ENCODE results near the gene CRLF1. TPM values are rescaled to one million over a fixed set of nuclear protein-coding genes. Genes with fewer than 3 reads are reported as not detected.
A peak's percentile ranks its signal among the peaks of the same experiment; 100 is the strongest.

CRLF1 gene
- total RNA-seq, 4 donors from 2014 or later: 21.2 to 65.5 (median 47.9) TPM

DNA sequence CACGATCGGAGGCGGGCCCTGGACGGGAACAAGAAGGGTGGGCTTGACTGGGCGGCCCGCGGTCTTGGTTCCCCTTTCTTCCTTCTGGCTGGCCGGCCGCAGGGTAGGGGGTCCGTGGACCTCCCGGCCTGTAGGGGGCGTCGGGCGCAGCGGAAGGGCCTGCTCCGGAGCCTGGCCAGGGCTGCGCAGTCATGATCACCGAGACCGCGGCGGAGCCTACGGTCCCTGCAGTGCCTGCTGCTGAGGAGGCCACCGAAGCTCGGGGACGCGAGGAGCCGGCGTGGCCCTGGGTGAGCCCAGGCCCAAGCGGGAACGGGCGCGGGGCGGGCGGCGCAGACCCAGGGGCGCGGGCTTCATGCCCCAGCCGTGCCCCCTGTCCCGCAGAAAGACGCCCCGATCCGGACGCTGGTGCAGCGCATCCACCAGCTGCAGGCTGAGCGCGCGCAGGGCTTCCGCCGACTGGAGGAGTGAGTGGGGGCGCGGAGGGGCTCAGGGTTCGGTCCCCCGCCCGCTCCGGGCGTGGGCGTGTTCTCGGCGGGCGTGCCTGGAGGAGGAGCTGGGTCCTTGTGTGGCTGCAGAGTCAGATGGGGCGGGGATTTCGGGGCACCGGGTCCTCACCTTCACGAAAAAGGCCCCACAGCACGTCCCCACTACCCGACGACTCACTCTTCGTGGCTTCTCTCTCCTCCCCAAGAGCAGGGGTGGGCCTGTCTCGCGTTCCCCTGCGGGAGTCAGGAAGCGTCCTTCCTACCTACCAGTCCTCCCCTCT lies 17.8 kb downstream of the CRLF1 start, which contains the start of gene REX1BD:
REX1BD (plus strand) TSS at position 188 of the 769 bp plus-strand sequence; CDS start at position 192, 4 bp downstream.
- Histone ChIP-seq H3K27me3 (no peaks in the 10 kb centered on the region), H3K27ac (peak within 1 kb of the TSS; percentile 80), H3K4me3 (peak within 1 kb of the TSS; percentile 87), H3K9me3 (no peaks in the 10 kb centered on the region), H3K36me3 (peaks cover 11% of the 10 kb centered on the region), H3K4me1 (peaks cover 41% of the 10 kb centered on the region)
- peak; percentile 92 to 94 for DNase-seq (ENCODE audit: low spot score in 2 of 2)
- 0% methylated on average over 19 of the region's 72 CpGs for WGBS
- peak in 2 of 3 donors; percentile 16 to 62 for TF ChIP-seq POLR2AphosphoS5 (IDR thresholded peaks at IDR 0.05)
- TF ChIP-seq, protein P1, sequence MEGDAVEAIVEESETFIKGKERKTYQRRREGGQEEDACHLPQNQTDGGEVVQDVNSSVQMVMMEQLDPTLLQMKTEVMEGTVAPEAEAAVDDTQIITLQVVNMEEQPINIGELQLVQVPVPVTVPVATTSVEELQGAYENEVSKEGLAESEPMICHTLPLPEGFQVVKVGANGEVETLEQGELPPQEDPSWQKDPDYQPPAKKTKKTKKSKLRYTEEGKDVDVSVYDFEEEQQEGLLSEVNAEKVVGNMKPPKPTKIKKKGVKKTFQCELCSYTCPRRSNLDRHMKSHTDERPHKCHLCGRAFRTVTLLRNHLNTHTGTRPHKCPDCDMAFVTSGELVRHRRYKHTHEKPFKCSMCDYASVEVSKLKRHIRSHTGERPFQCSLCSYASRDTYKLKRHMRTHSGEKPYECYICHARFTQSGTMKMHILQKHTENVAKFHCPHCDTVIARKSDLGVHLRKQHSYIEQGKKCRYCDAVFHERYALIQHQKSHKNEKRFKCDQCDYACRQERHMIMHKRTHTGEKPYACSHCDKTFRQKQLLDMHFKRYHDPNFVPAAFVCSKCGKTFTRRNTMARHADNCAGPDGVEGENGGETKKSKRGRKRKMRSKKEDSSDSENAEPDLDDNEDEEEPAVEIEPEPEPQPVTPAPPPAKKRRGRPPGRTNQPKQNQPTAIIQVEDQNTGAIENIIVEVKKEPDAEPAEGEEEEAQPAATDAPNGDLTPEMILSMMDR (IDR thresholded peaks at IDR 0.05): peak; percentile 49 to 79
- no peak for TF ChIP-seq POLR2A (IDR thresholded peaks at IDR 0.05)
- no peak for TF ChIP-seq EP300 (IDR thresholded peaks at IDR 0.05)

DNA sequence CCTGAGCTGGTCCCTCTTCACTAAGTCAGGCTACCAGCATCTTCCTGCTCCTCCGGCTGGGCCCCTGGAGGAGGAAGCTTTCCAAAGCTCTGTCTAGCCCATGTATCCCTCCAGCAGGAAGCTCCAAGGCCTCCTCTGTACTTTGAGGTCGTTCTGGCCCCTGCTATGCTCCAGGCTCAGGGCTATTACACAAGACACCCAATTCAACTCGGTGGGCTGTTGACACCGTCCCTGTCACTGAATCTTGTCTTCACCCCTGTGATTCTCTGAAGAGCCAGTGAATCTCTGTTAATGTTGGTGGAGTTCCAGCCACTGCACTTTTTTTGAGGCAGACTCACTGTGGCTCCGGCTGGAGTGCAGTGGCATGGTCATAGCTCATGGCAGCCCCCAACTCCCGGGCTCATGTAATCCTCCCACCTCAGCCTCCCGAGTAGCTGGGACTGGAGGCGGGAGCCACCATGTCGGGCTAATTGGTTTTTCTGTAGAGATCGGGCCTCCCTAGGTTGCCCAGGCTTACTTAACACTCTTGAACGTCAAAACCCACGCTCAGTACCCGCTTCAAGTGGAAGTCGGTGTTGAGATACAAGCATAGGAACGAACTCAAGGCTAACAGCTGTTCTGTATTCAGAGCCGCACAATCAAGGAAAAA lies 18.5 kb downstream of the CRLF1 start:
- DNase-seq (ENCODE audit: low spot score in 2 of 2): no peak
- Histone ChIP-seq H3K27me3 (no peaks in the 10 kb centered on the region), H3K9me3 (no peaks in the 10 kb centered on the region), H3K36me3 (peaks cover 11% of the 10 kb centered on the region), H3K4me3 (peak overlapping the region; percentile 87), H3K4me1 (peaks cover 35% of the 10 kb centered on the region), H3K27ac (peak overlapping the region; percentile 80)
- 26% methylated on average over 14 of the region's 16 CpGs for WGBS
- no peak for TF ChIP-seq EP300 (IDR thresholded peaks at IDR 0.05)
- no peak for TF ChIP-seq POLR2AphosphoS5 (IDR thresholded peaks at IDR 0.05)
- TF ChIP-seq POLR2A (IDR thresholded peaks at IDR 0.05): no peak
- TF ChIP-seq, protein P1 (IDR thresholded peaks at IDR 0.05): no peak

DNA sequence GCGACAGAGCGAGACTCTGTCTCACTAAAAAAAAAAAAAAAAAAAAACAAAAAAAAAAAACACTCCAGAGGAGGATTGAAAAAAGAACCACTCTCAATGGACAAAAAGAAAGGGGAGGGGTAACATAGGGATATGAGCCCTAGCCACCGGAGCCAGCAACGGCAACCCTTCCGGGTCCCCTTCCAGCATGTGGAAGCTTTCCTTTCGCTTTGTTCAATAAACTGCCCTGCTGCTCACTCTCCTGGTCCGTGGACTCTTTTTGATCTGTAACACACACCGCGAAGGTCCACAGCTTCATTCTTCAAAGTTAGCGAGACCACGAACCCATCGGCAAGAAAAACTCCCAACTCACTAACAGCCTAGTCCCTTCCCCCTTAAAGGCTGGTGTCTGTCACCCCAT lies 19.0 kb downstream of the CRLF1 start:
- 91% methylated on average over 12 of the region's 12 CpGs for WGBS
- DNase-seq (ENCODE audit: low spot score in 2 of 2): no peak
- peak overlapping the region; percentile 80 for H3K27ac ChIP-seq
- H3K4me3 ChIP-seq: no peak overlapping the region
- H3K9me3 ChIP-seq: no peaks in the 10 kb centered on the region
- H3K4me1 ChIP-seq: peaks cover 35% of the 10 kb centered on the region
- no peaks in the 10 kb centered on the region for H3K27me3 ChIP-seq
- TF ChIP-seq POLR2A (IDR thresholded peaks at IDR 0.05): no peak
- TF ChIP-seq, protein P1 (IDR thresholded peaks at IDR 0.05): no peak
- no peak for TF ChIP-seq EP300 (IDR thresholded peaks at IDR 0.05)
- no peak for TF ChIP-seq POLR2AphosphoS5 (IDR thresholded peaks at IDR 0.05)
- peaks cover 11% of the 10 kb centered on the region for H3K36me3 ChIP-seq

- Histone ChIP-seq H3K4me1 (peaks cover 30% of the 10 kb centered on the region), H3K27me3 (no peaks in the 10 kb centered on the region), H3K4me3 (no peak overlapping the region), H3K27ac (no peak overlapping the region), H3K9me3 (no peaks in the 10 kb centered on the region), H3K36me3 (peaks cover 8% of the 10 kb centered on the region)
- DNase-seq (ENCODE audit: low spot score in 2 of 2): no peak
- WGBS: 39% methylated on average over 2 of the region's 2 CpGs
- no peak for TF ChIP-seq POLR2AphosphoS5 (IDR thresholded peaks at IDR 0.05)
- TF ChIP-seq POLR2A (IDR thresholded peaks at IDR 0.05): no peak
- TF ChIP-seq, protein P1 (IDR thresholded peaks at IDR 0.05): no peak
- TF ChIP-seq EP300 (IDR thresholded peaks at IDR 0.05): no peak
Measured at GRCh38 chr19:18586306-18586705, 20.3 kb downstream of the CRLF1 start.

DNA sequence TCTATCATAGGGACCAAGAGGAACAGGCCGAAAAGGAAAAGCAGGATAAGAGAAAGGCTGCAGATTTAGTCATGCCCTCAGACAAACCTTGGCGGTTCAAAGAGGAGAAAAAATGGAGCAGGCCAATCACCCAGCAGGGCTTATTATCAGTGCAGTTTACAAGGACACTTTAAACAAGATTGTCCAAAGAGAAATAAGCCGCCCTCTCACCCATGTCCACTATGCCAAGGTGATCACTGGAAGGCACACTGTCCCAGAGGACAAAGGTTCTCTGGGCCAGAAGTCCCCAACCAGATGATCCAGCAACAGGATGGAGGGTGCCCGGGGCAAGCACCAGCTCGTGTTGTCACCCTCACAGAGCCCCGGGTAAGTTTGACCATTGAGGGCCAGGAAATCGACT lies 26.3 kb downstream of the CRLF1 start:
- TF ChIP-seq, protein P1 (IDR thresholded peaks at IDR 0.05): no peak
- TF ChIP-seq POLR2AphosphoS5 (IDR thresholded peaks at IDR 0.05) (no peak), EP300 (IDR thresholded peaks at IDR 0.05) (no peak), POLR2A (IDR thresholded peaks at IDR 0.05) (no peak)
- DNase-seq (ENCODE audit: low spot score in 2 of 2): no peak
- H3K4me1 ChIP-seq: no peaks in the 10 kb centered on the region
- peaks cover 23% of the 10 kb centered on the region for H3K36me3 ChIP-seq
- no peak overlapping the region for H3K27ac ChIP-seq
- H3K9me3 ChIP-seq: no peaks in the 10 kb centered on the region
- H3K27me3 ChIP-seq: no peaks in the 10 kb centered on the region
- no peak overlapping the region for H3K4me3 ChIP-seq
- 73% methylated on average over 7 of the region's 7 CpGs for WGBS
